GM18909 (cell line): ENCODE data around the gene RPS6KB1.
"Not testable (repeated sequence)": the region's sequence is repeated elsewhere in the genome, so short reads cannot be mapped to it uniquely, and the experiment has no call there.

Source experiments
- ATAC-seq: cut with Tn5 transposase; IDR thresholded peaks from one replicate; pipeline ENCODE4 v1.9.1; 2021; ENCODE audit warnings: mild to moderate bottlenecking; ENCODE audit not compliant: unreplicated experiment, poor library complexity

RPS6KB1 gene

GRCh38 chr17:59869941-59870218, 23.0 kb upstream of the RPS6KB1 start:
- no peak for ATAC-seq

GRCh38 chr17:59870482-59870881, 22.4 kb upstream of the RPS6KB1 start:
- ATAC-seq, result no peak

- ATAC-seq, result no peak
Measured at GRCh38 chr17:59872351-59872750, 20.6 kb upstream of the RPS6KB1 start.

GRCh38 chr17:59873414-59873813, 19.5 kb upstream of the RPS6KB1 start:
- not testable (repeated sequence) for ATAC-seq

GRCh38 chr17:59874376-59874775, 18.5 kb upstream of the RPS6KB1 start:
- ATAC-seq, result no peak

- no peak for ATAC-seq
Measured at GRCh38 chr17:59876107-59876506, 16.8 kb upstream of the RPS6KB1 start.

GRCh38 chr17:59877965-59878364, 15.0 kb upstream of the RPS6KB1 start:
- no peak for ATAC-seq

GRCh38 chr17:59878624-59879023, 14.3 kb upstream of the RPS6KB1 start:
- ATAC-seq, result no peak

GRCh38 chr17:59884861-59885260, 8.1 kb upstream of the RPS6KB1 start:
- ATAC-seq, result no peak

GRCh38 chr17:59888145-59888750, 4.7 kb upstream of the RPS6KB1 start:
- no peak for ATAC-seq

GRCh38 chr17:59890720-59891119, 2.2 kb upstream of the RPS6KB1 start:
- ATAC-seq, result no peak

- ATAC-seq, result peak; percentile 61
Measured at GRCh38 chr17:59892251-59892923, 534 bp upstream of the RPS6KB1 start.

- ATAC-seq, result no peak
Measured at GRCh38 chr17:59893676-59894100, 767 bp downstream of the RPS6KB1 start.

- no peak for ATAC-seq
Measured at GRCh38 chr17:59897090-59897489, 4.2 kb downstream of the RPS6KB1 start.

- no peak for ATAC-seq
Measured at GRCh38 chr17:59899099-59899498, 6.2 kb downstream of the RPS6KB1 start.

- no peak for ATAC-seq
Measured at GRCh38 chr17:59901604-59902003, 8.7 kb downstream of the RPS6KB1 start.

GRCh38 chr17:59903455-59903854, 10.5 kb downstream of the RPS6KB1 start:
- ATAC-seq, result no peak

GRCh38 chr17:59907467-59907866, 14.5 kb downstream of the RPS6KB1 start:
- no peak for ATAC-seq

GRCh38 chr17:59914274-59914854, 21.4 kb downstream of the RPS6KB1 start:
- ATAC-seq, result no peak

- no peak for ATAC-seq
Measured at GRCh38 chr17:59916446-59916845, 23.5 kb downstream of the RPS6KB1 start.

- ATAC-seq, result not testable (repeated sequence)
Measured at GRCh38 chr17:59920637-59921036, 27.7 kb downstream of the RPS6KB1 start.

- not testable (repeated sequence) for ATAC-seq
Measured at GRCh38 chr17:59930121-59930520, 37.2 kb downstream of the RPS6KB1 start.
